GM10847 (cell line): ENCODE data around the gene MAMLD1.

Source experiments
- POLR2A ChIP-seq: IDR thresholded peaks from 2 replicates; pipeline ENCODE4 v1.6.1; 2011; ENCODE audit not compliant: insufficient read length; ENCODE audit errors: extremely low read depth

Gene MAMLD1

GRCh38 chrX:150365990-150366911, 3.1 kb downstream of the MAMLD1 start:
- TF ChIP-seq POLR2A: no peak

- TF ChIP-seq POLR2A: no peak
These were observed 3.9 kb downstream of the MAMLD1 start for GRCh38 chrX:150366951-150367545.

GRCh38 chrX:150370589-150371312, 7.6 kb downstream of the MAMLD1 start:
- no peak for TF ChIP-seq POLR2A

- TF ChIP-seq POLR2A: no peak
These were observed 8.8 kb downstream of the MAMLD1 start for GRCh38 chrX:150371877-150372276.

- TF ChIP-seq POLR2A: no peak
These were observed 9.2 kb downstream of the MAMLD1 start for GRCh38 chrX:150372280-150372679.

GRCh38 chrX:150372756-150373155, 9.6 kb downstream of the MAMLD1 start:
- TF ChIP-seq POLR2A: no peak

GRCh38 chrX:150375243-150375770, 12.2 kb downstream of the MAMLD1 start:
- TF ChIP-seq POLR2A: no peak

- TF ChIP-seq POLR2A: no peak
These were observed 13.9 kb downstream of the MAMLD1 start for GRCh38 chrX:150377005-150377404.

- TF ChIP-seq POLR2A: no peak
These were observed 41.9 kb downstream of the MAMLD1 start for GRCh38 chrX:150405006-150405405.

GRCh38 chrX:150405576-150405975, 42.5 kb downstream of the MAMLD1 start:
- no peak for TF ChIP-seq POLR2A

GRCh38 chrX:150406596-150406995, 43.5 kb downstream of the MAMLD1 start:
- TF ChIP-seq POLR2A: no peak

- TF ChIP-seq POLR2A: no peak
These were observed 44.9 kb downstream of the MAMLD1 start for GRCh38 chrX:150408007-150408406.

- TF ChIP-seq POLR2A: no peak
These were observed 45.4 kb downstream of the MAMLD1 start for GRCh38 chrX:150408561-150408960.

- TF ChIP-seq POLR2A: no peak
These were observed 46.4 kb downstream of the MAMLD1 start for GRCh38 chrX:150409486-150409885.

GRCh38 chrX:150409964-150410363, 46.8 kb downstream of the MAMLD1 start:
- TF ChIP-seq POLR2A: no peak
